ENCODE results near the gene PMPCA.

The PMPCA gene

DNA sequence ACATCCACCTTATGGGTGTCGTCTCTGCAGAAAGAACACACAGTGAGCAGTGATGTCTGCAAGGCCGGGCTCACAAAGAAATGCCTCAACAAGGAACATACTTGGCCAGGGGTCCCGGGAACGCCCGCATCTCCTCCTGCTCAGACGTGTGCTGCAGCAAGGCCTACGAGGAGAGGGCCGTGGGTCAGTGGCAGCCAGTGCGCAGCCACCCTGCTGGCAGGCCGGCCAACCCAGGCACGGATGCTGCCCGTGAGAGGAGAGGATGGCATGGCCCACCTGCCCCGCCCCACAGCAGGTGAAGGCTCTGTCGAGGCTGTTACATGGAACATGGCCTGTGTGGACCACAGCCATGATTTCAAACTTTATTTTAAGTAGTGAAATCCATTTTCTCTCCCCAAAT lies 53.1 kb downstream of the PMPCA start:
- DNase-seq, result no peak

DNA sequence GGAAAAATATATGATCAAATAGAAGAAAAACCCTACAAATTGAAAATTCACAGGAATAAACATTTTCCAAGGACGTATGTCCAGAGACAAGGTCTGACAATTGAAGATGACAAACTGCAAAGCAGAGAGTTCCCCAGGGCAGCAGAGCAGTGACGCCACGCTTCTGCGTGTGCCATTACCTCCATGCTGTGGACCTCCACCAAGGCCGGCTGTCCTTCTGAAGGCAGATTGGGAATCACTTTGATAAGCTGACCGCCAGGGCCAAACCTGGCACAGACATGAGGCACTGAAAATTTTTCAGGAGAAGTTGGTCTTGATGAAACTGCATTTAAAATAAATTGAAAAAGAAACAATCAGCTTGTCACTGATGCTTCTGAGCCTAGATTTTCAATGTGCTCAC lies 53.8 kb downstream of the PMPCA start:
- no peak for DNase-seq

DNA sequence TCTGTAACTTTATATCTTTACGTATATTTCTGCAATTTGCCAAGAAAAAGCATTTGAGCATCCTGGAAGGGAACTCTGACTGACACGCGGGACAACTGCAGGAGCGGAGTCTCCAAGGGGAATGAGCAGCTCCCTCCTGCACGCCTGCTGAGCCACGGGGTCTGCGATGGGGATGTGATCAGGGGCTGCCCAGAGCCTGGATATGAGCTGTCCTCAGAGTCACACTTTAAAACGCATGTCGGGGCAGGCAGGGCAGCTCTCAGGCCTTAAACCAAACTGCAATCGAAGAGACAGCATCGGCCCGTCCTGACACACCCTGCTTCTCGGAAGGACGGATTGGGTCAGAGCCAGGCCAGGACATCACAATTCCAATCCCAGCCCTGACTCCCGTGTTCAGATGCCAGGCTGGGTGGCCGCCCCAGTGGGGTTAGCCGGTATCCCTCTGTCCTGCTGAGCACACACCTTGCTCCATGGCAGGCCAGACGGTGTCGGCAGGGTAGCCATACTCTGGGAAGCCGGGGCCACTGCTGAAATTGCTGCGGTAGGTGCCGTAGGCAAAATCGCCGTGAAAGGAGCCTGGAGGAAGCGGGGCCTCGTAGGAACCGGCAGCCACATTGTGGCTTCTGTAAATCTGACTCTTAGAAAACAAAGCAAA lies 55.2 kb downstream of the PMPCA start:
- no peak for DNase-seq

DNA sequence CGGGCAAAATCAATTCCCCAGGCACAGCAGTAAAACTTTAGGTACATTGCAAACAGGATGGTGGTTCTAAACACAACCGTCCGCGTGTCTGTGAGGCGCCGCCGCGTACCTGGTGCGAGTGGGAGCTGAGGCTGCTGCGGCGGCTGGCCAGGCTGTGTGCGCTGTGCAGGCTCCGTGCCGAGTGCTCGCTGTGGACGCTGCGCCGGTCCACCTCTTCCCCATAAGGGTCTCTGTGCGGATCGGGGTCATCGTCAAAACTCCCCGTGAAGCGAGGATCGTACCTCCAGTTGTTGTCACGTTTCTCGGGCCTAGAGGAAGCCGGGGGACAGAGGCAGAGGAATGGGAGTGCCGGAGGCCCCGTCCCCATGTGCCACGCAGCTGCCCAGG lies 55.7 kb downstream of the PMPCA start:
- DNase-seq, result no peak

DNA sequence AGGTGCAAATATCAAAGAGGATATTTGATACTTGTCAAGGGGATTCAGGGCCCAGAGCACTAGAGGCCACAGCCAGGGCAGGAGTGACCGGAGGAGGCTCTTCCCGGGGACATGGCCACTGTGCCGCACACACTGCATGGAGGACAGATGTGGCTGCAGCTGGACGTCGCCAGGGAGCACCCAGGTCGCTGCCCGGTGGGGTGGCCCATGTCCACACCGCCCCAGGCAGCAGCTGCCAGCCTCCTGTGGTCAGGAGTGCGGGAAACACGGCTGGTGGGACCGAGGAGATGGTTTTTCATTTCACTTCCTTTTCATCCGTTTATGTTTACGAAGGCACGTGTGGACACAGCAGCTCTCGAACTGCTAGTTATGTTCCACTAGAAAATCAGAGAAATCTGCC lies 57.3 kb downstream of the PMPCA start:
- no peak for DNase-seq

DNA sequence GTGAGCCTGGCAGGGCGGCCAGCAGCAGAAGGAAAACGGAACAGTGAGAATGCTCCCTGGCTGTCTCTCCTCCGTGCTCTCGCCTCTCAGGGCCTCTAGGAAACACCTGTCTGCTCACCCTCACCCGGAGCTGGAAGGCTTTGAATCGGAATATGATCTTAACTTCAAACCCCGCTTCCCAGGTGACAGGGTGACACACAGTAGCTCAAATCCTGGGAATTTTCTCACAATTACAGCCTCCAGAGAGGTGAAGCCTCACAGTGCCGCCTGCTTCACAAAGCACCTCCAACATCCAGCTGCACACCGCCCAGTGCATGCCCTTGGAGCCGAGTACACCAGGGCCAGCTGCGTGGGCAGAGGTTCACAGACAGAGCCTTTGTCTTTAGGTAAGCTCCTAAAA lies 59.9 kb downstream of the PMPCA start:
- DNase-seq, result no peak

DNA sequence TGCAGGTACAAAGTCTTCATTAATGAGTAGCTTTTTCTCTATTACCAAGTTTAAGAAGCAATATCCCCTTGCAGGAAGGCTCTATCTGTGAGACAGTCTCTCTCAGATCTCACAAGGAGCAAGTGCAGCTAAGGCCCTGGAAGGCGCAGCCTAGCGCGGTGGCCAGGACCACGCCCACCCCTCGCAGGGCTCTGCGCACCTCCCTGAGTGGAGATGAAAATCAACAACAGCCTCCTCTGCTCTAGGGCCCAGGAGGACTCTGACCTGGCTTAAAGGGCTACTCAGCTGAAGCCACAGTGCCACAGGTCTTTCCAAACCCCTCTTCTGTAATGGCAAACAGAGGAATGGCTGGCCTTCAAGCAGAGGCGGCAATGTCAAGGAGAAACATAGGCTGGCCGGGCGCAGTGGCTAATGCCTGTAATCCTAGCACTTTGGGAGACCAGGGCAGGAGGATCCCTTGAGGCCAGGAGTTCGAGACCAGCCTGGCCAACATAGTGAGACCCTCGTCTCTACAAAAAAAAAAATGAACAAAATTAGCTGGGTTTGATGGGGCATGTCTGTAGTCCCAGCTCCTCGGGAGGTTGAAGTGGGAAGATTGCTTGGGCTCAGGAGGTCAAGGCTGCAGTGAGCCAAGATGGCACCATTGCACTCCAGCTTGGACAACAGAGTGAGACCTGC lies 60.5 kb downstream of the PMPCA start:
- no peak for DNase-seq

DNA sequence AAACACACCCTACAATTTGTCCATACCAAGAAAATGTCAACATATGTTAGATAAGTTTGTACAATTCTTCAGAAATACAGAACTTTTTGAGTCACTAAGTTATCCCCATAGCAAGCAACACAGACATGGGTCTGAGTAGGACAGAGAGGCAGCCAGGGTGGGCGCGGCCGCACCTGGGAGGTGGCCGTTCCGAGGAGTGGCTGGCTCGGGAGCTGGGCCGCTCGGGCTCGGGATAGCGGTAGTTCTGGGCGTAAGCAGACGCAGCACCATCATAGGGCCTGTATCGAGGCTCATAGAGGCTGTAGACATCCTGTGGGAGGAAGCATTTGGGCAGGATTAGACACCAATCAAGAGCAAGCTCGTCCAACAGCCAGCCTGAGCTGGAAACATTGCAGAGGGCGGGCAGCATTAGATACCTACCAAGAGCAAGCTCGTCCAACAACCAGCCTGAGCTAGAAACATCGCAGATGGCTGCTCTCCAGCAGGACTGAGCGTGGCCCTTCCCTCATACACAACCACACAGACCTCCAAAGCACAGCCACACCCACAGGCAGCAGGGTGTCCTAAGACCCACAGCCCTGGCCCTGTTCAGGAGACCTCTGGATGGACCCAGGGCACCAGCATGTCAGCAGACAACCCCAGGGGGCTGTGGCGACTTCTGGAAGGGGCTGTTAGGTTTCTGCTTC lies 61.5 kb downstream of the PMPCA start:
- no peak for DNase-seq

DNA sequence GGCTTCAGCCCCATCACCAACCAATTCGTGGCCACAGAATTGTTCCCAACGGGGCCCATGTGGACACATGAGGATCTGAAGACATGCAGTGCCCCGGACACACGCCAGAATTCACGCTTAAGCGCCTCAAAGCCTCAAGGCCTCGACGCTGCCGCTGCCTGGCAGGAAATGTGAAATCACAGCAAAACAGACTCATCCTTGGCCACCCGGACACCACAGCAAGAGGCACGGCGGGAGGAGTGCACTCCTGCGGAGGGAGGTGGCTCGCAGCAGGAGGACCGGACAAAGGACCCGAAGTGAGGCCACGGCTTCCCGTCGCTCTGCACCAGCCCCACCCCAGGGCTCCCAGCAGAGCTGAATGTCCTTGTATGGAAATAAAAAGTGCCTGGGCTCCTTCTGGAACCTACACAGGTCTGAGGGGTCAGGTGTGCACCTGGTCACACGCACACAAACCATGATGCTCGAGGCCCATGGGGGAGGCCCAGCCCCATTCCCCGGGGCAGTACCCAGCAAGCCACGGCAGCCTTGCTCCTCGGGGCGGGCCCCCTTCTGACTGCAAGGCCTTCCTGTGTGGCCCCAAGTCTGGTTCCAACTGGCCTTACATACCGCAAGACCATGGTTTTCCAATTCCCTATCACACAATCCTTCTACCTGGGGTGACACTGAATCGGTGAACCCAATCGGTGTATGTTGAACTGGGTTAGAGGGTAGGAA lies 62.3 kb downstream of the PMPCA start:
- DNase-seq, result no peak

DNA sequence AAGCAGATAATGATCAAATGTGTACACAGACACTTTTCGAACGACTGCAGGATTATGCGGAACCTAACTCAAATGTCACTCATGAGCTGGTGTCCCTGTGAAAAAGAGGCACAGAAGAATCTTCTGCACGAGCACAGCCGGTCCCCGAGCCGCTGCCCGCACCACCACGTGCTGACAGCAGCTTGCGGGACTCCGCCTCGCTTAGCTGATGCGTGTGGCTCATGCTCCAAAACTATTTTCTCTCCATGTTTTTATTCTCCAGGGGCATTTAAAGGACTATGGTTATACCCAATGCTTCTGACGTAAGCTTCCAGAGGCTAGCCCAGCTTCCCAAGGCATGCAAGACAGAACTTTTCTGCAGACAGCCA lies 62.9 kb downstream of the PMPCA start:
- DNase-seq, result no peak

Data from retina (tissue), 1 donor.